Kidney (tissue), 14 donors: ENCODE data around the gene TPO. TPM values are rescaled to one million over a fixed set of nuclear protein-coding genes. Genes with fewer than 3 reads are reported as not detected.

Experiments used
- DNase-seq, 5 donors: peaks; one replicate each; pipeline ENCODE4 v3.0.0-alpha.2; 2013 to 2020
- FAIRE-seq: peaks from 2 replicates; lab custom pipeline; 2012; peaks lifted over from hg19 to GRCh38; lab: Jason Lieb, UNC
- H3K27ac ChIP-seq, 2 donors: one replicate each; pipeline ENCODE4 v1.7.0; 2013; ENCODE audit warnings: low read depth in 2 of 2, low read length in 2 of 2, inconsistent platforms in 1 of 2
- H3K27me3 ChIP-seq: one replicate; pipeline ENCODE4 v1.7.1; 2013; ENCODE audit warnings: low read length, inconsistent platforms; ENCODE audit not compliant: control insufficient read depth, insufficient read depth
- H3K36me3 ChIP-seq, 3 donors: one replicate each; pipeline versions ENCODE4 v1.7.0 to v1.7.1; 2013; ENCODE audit warnings: low read length in 3 of 3, control low read depth in 1 of 3, inconsistent platforms in 1 of 3; ENCODE audit not compliant: insufficient read depth in 3 of 3, control insufficient read depth in 2 of 3
- H3K4me1 ChIP-seq, 3 donors: one replicate each; pipeline versions ENCODE4 v1.7.0 to v1.7.1; 2013; ENCODE audit warnings: low read length in 3 of 3, inconsistent platforms in 1 of 3, low read depth in 1 of 3; ENCODE audit not compliant: control insufficient read depth in 2 of 3, insufficient read depth in 2 of 3
- H3K4me3 ChIP-seq, 3 donors: one replicate each; pipeline versions ENCODE4 v1.7.0 to v1.8.1; 2013; ENCODE audit warnings: low read length in 3 of 3, control low read depth in 1 of 3, inconsistent platforms in 1 of 3
- H3K9ac ChIP-seq, 3 donors: one replicate each; pipeline versions ENCODE4 v1.7.0 to v1.7.1; 2013; ENCODE audit warnings: low read length in 3 of 3, control low read depth in 1 of 3, inconsistent platforms in 1 of 3
- H3K9me3 ChIP-seq, 3 donors: one replicate each; pipeline versions ENCODE4 v1.7.0 to v1.7.1; 2013; ENCODE audit warnings: low read length in 3 of 3, control low read depth in 1 of 3, inconsistent platforms in 1 of 3; ENCODE audit not compliant: control insufficient read depth in 2 of 3, insufficient read depth in 1 of 3
- intact Hi-C: fragments of 100-400 bp; cut with DNase I; formaldehyde crosslinking; loops from one replicate; pipeline ENCODE4 v1.11.1; 2022
- polyA plus RNA-seq: library from polyadenylated mRNA; stranded (reverse); fragments of 350-450 nt; fragmentation: Illumina TruSeq; extraction: RNeasy Lipid Tissue Mini Kit (QIAGEN cat#74804); gene quantifications from one replicate; pipeline ENCODE4 v1.2.3, GENCODE V29; 2014; ENCODE audit warnings: low read depth, low replicate concordance; ENCODE audit not compliant: insufficient read depth
- total RNA-seq: library from RNA; stranded (reverse); fragmentation: NEBNext Ultra II Directional; extraction: Animal tissue kit (Norgen Biotek cat#: 25700); gene quantifications from one replicate; pipeline ENCODE4 v1.2.1, GENCODE V29; 2021
- TF ChIP-seq, protein P1 (sequence below): IDR thresholded peaks from 3 replicates; pipeline ENCODE4 v1.5.1; 2012; ENCODE audit warnings: mild to moderate bottlenecking, moderate library complexity, borderline replicate concordance; ENCODE audit not compliant: insufficient read depth; ENCODE audit errors: extremely low read depth
- donor health status: control.
- donor health status: control.
- donor health status: control.
- donor health status: control.
- donor health status: control.
- donor health status: DM: yes; HTN: yes; CAD: no.
- donor health status: Normal renal cell carcinoma (clear cell type).

TPO gene
- total and polyA plus RNA-seq, 2 donors from 2014 or later, result not detected

DNA sequence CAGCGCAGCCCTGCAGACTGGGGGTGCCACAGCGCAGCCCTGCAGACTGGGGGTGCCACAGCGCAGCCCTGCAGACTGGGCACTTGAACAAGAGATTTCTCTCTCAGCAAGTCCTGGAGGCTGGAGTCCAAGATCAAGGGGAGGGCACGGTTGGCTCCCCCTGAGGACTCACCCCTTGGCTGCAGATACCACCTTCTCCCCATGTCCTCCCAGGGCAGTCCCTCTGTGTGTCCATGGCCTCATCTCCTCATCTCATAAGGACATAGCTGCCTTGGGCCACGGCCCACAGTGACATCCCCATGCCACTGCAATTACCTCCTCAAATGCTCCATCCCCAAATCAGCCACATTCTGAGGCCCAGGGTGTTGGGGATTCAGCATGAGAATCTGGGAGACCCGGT, 98.2 kb downstream of the TPO start:
- Histone ChIP-seq H3K36me3 (no peaks in the 10 kb centered on the region), H3K27ac (no peak overlapping the region), H3K4me1 (no peaks in the 10 kb centered on the region), H3K9me3 (no peaks in the 10 kb centered on the region), H3K4me3 (no peak overlapping the region), H3K9ac (no peak overlapping the region), H3K27me3 (no peaks in the 10 kb centered on the region)
- FAIRE-seq (no peak), DNase-seq (peak in 1 of 5 donors; percentile 13)
- intact Hi-C loops, result no loop called here
- TF ChIP-seq, protein P1, sequence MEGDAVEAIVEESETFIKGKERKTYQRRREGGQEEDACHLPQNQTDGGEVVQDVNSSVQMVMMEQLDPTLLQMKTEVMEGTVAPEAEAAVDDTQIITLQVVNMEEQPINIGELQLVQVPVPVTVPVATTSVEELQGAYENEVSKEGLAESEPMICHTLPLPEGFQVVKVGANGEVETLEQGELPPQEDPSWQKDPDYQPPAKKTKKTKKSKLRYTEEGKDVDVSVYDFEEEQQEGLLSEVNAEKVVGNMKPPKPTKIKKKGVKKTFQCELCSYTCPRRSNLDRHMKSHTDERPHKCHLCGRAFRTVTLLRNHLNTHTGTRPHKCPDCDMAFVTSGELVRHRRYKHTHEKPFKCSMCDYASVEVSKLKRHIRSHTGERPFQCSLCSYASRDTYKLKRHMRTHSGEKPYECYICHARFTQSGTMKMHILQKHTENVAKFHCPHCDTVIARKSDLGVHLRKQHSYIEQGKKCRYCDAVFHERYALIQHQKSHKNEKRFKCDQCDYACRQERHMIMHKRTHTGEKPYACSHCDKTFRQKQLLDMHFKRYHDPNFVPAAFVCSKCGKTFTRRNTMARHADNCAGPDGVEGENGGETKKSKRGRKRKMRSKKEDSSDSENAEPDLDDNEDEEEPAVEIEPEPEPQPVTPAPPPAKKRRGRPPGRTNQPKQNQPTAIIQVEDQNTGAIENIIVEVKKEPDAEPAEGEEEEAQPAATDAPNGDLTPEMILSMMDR, result no peak

DNA sequence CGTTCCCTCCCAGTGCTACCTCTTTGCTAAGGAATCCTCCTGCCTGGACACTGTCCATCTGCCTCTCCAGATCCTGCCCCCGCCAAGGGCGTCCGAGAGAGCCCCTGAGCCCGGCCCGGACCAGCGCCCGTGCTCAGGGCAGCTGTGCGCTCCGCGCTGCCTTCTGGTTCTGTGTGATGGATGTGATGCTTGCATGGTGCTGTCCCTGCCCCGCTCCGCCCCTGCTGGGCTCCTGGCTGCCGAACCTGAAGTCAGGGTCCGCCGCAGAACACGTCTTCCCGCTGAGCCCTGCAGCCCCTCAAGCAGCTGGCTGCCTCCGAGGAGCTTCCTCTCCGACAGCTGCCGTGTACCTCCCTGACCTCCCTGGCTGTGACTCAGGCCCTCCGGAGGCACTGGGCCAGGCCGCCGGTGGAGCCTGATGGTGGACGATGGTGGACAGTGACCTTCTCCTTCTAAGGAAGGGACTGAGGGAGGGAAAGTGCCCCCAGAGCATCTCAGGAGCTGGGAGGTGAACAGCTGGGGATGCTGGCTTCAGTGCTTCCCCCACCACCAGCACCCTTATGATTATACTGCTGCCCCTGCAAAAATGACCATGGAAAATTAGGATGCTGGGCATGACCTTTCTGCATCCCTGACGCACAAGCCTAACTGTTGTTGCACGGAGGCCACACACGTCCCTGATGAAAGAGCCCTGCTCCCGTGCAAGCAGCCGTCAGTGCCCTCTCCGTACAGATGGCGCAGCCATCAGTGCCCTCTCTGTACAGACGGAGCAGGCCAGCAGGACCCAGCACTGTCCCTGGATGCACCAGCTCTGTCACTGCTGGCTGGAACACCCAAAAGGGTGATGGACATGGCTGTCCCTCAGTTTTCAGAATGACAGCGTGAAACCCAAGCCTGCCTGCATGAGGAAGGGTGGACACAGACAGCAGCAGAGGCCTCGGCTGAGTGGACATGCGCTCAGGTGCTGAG, 99.3 kb downstream of the TPO start:
- no peak for FAIRE-seq

DNA sequence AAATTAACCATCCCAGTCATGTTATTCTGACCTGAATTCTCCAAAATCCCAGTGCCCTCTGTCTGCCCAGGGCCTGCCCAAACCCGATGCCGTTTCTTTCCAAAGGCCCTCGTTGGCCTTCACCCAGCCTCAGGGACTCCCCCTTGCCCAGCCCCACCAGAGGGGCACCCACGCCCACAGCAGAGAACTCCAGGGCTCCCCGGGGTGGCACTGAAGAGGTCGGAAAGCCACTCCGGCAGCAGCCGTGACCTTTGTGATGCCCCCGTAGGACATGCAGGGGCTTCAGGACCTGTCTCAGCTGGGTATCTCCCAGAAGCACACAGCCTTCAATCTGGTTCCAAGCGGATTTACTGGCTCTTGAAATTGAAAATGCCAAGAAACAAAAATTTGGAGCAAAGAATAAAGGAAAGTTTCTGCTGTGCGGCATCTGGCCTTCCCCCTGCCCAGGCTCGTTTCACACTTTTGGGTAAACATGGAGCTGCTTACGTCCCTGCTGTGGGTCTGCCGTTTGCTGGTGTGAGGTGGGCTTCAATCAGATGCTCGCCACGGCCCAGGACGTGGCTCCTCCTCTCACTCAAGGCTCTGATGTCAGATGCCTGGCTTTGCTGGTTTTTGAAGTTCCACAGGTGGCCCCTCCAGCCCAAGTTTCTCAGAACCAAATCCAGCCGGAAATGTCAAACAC, 101.3 kb downstream of the TPO start:
- Histone ChIP-seq H3K36me3 (no peaks in the 10 kb centered on the region), H3K9me3 (no peaks in the 10 kb centered on the region), H3K27me3 (no peaks in the 10 kb centered on the region), H3K4me1 (no peaks in the 10 kb centered on the region), H3K27ac (no peak overlapping the region), H3K9ac (no peak overlapping the region), H3K4me3 (no peak overlapping the region)
- intact Hi-C loops, result no loop called here
- no peak for FAIRE-seq
- peak in 1 of 5 donors; percentile 36 for DNase-seq
- TF ChIP-seq, protein P1, result no peak

More for the DNA sequence above, 99.3 kb downstream of the TPO start:
- no peaks in the 10 kb centered on the region for H3K4me1 ChIP-seq
- H3K9ac ChIP-seq, result no peak overlapping the region
- no peaks in the 10 kb centered on the region for H3K9me3 ChIP-seq
- no peak overlapping the region for H3K4me3 ChIP-seq
- intact Hi-C loops, result no loop called here
- peak in 1 of 5 donors; percentile 46 for DNase-seq
- TF ChIP-seq, protein P1, result no peak
- no peaks in the 10 kb centered on the region for H3K36me3 ChIP-seq
- H3K27ac ChIP-seq, result no peak overlapping the region
- no peaks in the 10 kb centered on the region for H3K27me3 ChIP-seq
